ENCODE results near the gene PTGDR.

DNA sequence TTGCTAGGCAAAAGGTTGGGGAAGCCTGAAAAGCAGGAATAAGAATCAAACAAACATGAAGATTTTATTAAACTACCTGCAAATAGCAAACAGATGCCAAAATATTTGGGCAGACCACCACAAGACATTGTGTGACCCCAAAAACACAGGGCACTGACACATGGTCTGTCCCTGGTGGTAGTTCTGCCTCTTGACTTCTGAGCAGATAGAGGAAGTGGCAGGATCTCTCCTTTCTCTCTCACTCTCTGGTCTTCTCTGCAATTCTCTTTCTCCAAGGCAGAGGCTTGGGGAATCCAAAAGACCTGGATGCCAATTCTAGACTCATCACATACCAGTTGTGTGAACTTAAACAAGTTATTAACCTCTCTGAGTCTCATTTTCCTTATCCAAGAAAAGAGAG lies 4.3 kb upstream of the PTGDR start:
- TF ChIP-seq, protein P1, sequence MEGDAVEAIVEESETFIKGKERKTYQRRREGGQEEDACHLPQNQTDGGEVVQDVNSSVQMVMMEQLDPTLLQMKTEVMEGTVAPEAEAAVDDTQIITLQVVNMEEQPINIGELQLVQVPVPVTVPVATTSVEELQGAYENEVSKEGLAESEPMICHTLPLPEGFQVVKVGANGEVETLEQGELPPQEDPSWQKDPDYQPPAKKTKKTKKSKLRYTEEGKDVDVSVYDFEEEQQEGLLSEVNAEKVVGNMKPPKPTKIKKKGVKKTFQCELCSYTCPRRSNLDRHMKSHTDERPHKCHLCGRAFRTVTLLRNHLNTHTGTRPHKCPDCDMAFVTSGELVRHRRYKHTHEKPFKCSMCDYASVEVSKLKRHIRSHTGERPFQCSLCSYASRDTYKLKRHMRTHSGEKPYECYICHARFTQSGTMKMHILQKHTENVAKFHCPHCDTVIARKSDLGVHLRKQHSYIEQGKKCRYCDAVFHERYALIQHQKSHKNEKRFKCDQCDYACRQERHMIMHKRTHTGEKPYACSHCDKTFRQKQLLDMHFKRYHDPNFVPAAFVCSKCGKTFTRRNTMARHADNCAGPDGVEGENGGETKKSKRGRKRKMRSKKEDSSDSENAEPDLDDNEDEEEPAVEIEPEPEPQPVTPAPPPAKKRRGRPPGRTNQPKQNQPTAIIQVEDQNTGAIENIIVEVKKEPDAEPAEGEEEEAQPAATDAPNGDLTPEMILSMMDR (IDR thresholded peaks at IDR 0.05): no peak
- no peak for TF ChIP-seq POLR2A (IDR thresholded peaks at IDR 0.05)
